ENCODE measurements around the gene AGBL2.

- TF ChIP-seq CTCF (conservative IDR thresholded peaks at IDR 0.05; ENCODE audit: low read depth, low read length) (no peak), EZH2phosphoT487 (IDR thresholded peaks at IDR 0.05; ENCODE audit: borderline replicate concordance, low read length) (no peak)
Observed at GRCh38 chr11:47667555-47667954, 47.6 kb downstream of the AGBL2 start.
